Fibroblast of skin of back (primary cell): ENCODE results near the gene LONP1. TPM values are rescaled to one million over a fixed set of nuclear protein-coding genes. Genes with fewer than 3 reads are reported as not detected.
A peak's percentile ranks its signal among the peaks of the same experiment; 100 is the strongest.
"Not testable (repeated sequence)": the region's sequence is repeated elsewhere in the genome, so short reads cannot be mapped to it uniquely, and the experiment has no call there.

ENCODE experiments used
- DNase-seq: peaks from one replicate; pipeline ENCODE4 v3.0.0-alpha.2; 2013
- polyA plus RNA-seq, 2 experiments: library from polyadenylated mRNA; unstranded; fragments of 120-200 nt; gene quantifications; one replicate each; pipeline ENCODE4 v1.2.1, GENCODE V29; 2013; ENCODE audit not compliant: insufficient read length in 2 of 2

The LONP1 gene
- 167 TPM for polyA plus RNA-seq (2013, experiment 1 of 2; ENCODE audit: insufficient read length)
- polyA plus RNA-seq (2013, experiment 2 of 2; ENCODE audit: insufficient read length): 91.7 TPM

GRCh38 chr19:5719961-5720790 lies at the start of gene LONP1, which contains the start of gene CATSPERD:
LONP1 (minus strand) TSS chr19:5720146; CDS start chr19:5720132, 14 bp downstream.
CATSPERD (plus strand) TSS chr19:5720637; CDS start chr19:5720738, 101 bp downstream.
- DNase-seq: peak; percentile 99

GRCh38 chr19:5767949-5768348 lies 48.0 kb upstream of the LONP1 start:
- no peak for DNase-seq

- no peak for DNase-seq
These were observed 45.3 kb upstream of the LONP1 start for GRCh38 chr19:5765220-5765619.

- no peak for DNase-seq
These were observed 42.8 kb upstream of the LONP1 start for GRCh38 chr19:5762608-5763217.

- no peak for DNase-seq
These were observed 33.8 kb upstream of the LONP1 start for GRCh38 chr19:5753743-5754142.

- DNase-seq: no peak
These were observed 31.8 kb upstream of the LONP1 start for GRCh38 chr19:5751709-5752108.

- no peak for DNase-seq
These were observed 29.6 kb upstream of the LONP1 start for GRCh38 chr19:5749505-5749904.

GRCh38 chr19:5748920-5749319 lies 29.0 kb upstream of the LONP1 start:
- not testable (repeated sequence) for DNase-seq

- DNase-seq: not testable (repeated sequence)
These were observed 25.1 kb upstream of the LONP1 start for GRCh38 chr19:5744999-5745398.

GRCh38 chr19:5743630-5744029 lies 23.7 kb upstream of the LONP1 start:
- peak; percentile 5 for DNase-seq

GRCh38 chr19:5742051-5742450 lies 22.1 kb upstream of the LONP1 start:
- no peak for DNase-seq

- no peak for DNase-seq
These were observed 18.5 kb upstream of the LONP1 start for GRCh38 chr19:5738423-5738822.

GRCh38 chr19:5733172-5733571 lies 13.2 kb upstream of the LONP1 start:
- DNase-seq: not testable (repeated sequence)

GRCh38 chr19:5727453-5728050 lies 7.6 kb upstream of the LONP1 start:
- DNase-seq: no peak

GRCh38 chr19:5719274-5719960 lies 529 bp downstream of the LONP1 start:
- no peak for DNase-seq

GRCh38 chr19:5718579-5719273 lies 1.2 kb downstream of the LONP1 start:
- peak; percentile 92 for DNase-seq

- DNase-seq: peak; percentile 69
These were observed 1.8 kb downstream of the LONP1 start for GRCh38 chr19:5718037-5718578.

- no peak for DNase-seq
These were observed 2.6 kb downstream of the LONP1 start for GRCh38 chr19:5717215-5717935.

- DNase-seq: no peak
These were observed 5.1 kb downstream of the LONP1 start for GRCh38 chr19:5714816-5715215.

- DNase-seq: no peak
These were observed 6.7 kb downstream of the LONP1 start for GRCh38 chr19:5713228-5713627.

- no peak for DNase-seq
These were observed 8.2 kb downstream of the LONP1 start for GRCh38 chr19:5711713-5712161.
